Activated naive CD4-positive, alpha-beta T cell treated with anti-CD3 and anti-CD28 coated beads, Interleukin-2, amount 50 U/mL, for 24 hours (primary cell): ENCODE results near the gene CISD1.
"Not testable (repeated sequence)": the region's sequence is repeated elsewhere in the genome, so short reads cannot be mapped to it uniquely, and the experiment has no call there.

Source experiments
- H3K27ac Mint-ChIP-seq: one replicate; pipeline ENCODE4 v1.8.0; 2021; ENCODE audit warnings: mild to moderate bottlenecking, mixed read lengths
- H3K27me3 Mint-ChIP-seq: one replicate; pipeline ENCODE4 v1.8.0; 2021; ENCODE audit warnings: mixed read lengths
- H3K36me3 Mint-ChIP-seq: one replicate; pipeline ENCODE4 v1.8.0; 2021; ENCODE audit warnings: mixed read lengths
- H3K4me1 Mint-ChIP-seq: one replicate; pipeline ENCODE4 v1.8.0; 2021; ENCODE audit warnings: mixed read lengths
- H3K4me3 Mint-ChIP-seq: one replicate; pipeline ENCODE4 v1.8.0; 2021; ENCODE audit warnings: mild to moderate bottlenecking, mixed read lengths
- H3K9me3 Mint-ChIP-seq: one replicate; pipeline ENCODE4 v1.8.0; 2021; ENCODE audit warnings: mixed read lengths

Gene CISD1

GRCh38 chr10:58268946-58269781 lies at the start of gene CISD1:
Gene CISD1, plus strand, starts transcription at chr10:58269162. Its CDS starts 112 bp downstream, at chr10:58269274.
- no peaks in the 10 kb centered on the region for H3K9me3 Mint-ChIP-seq

GRCh38 chr10:58219875-58220274 lies 49.1 kb upstream of the CISD1 start:
- H3K27me3 Mint-ChIP-seq: no peaks in the 10 kb centered on the region
- no peak overlapping the region for H3K27ac Mint-ChIP-seq
- no peaks in the 10 kb centered on the region for H3K4me1 Mint-ChIP-seq
- peaks cover 14% of the 10 kb centered on the region for H3K36me3 Mint-ChIP-seq
- no peaks in the 10 kb centered on the region for H3K9me3 Mint-ChIP-seq
- no peak overlapping the region for H3K4me3 Mint-ChIP-seq

More at GRCh38 chr10:58268946-58269781, at the start of gene CISD1:
- peak within 1 kb of the TSS; percentile 98 for H3K27ac Mint-ChIP-seq
- H3K27me3 Mint-ChIP-seq: no peaks in the 10 kb centered on the region
- peaks cover 5% of the 10 kb centered on the region for H3K36me3 Mint-ChIP-seq
- peaks cover 45% of the 10 kb centered on the region for H3K4me1 Mint-ChIP-seq
- H3K4me3 Mint-ChIP-seq: peak within 1 kb of the TSS; percentile 97

- Mint-ChIP-seq H3K4me3 (no peak overlapping the region), H3K9me3 (no peaks in the 10 kb centered on the region), H3K27ac (no peak overlapping the region), H3K4me1 (no peaks in the 10 kb centered on the region), H3K27me3 (no peaks in the 10 kb centered on the region), H3K36me3 (peaks cover 14% of the 10 kb centered on the region)
These were observed 48.1 kb upstream of the CISD1 start for GRCh38 chr10:58220769-58221451.

- Mint-ChIP-seq H3K9me3 (no peaks in the 10 kb centered on the region), H3K36me3 (peaks cover 21% of the 10 kb centered on the region), H3K4me3 (no peak overlapping the region), H3K27ac (peak overlapping the region; percentile 14), H3K27me3 (no peaks in the 10 kb centered on the region), H3K4me1 (no peaks in the 10 kb centered on the region)
These were observed 43.3 kb upstream of the CISD1 start for GRCh38 chr10:58225654-58226053.

GRCh38 chr10:58229856-58230255 lies 39.1 kb upstream of the CISD1 start:
- H3K9me3 Mint-ChIP-seq: not testable (repeated sequence)

GRCh38 chr10:58237014-58237834 lies 31.7 kb upstream of the CISD1 start:
- Mint-ChIP-seq H3K27me3 (no peaks in the 10 kb centered on the region), H3K36me3 (peaks cover 37% of the 10 kb centered on the region)

More at GRCh38 chr10:58229856-58230255, 39.1 kb upstream of the CISD1 start:
- not testable (repeated sequence) for H3K27ac Mint-ChIP-seq, H3K27me3 Mint-ChIP-seq, H3K4me1 Mint-ChIP-seq, H3K4me3 Mint-ChIP-seq
- H3K36me3 Mint-ChIP-seq: peaks cover 45% of the 10 kb centered on the region

GRCh38 chr10:58239561-58240169 lies 29.3 kb upstream of the CISD1 start:
- Mint-ChIP-seq H3K27ac (no peak overlapping the region), H3K36me3 (peaks cover 26% of the 10 kb centered on the region), H3K4me3 (no peak overlapping the region), H3K9me3 (peaks cover 5% of the 10 kb centered on the region), H3K4me1 (peaks cover 51% of the 10 kb centered on the region), H3K27me3 (no peaks in the 10 kb centered on the region)

More at GRCh38 chr10:58237014-58237834, 31.7 kb upstream of the CISD1 start:
- Mint-ChIP-seq H3K4me1 (peaks cover 50% of the 10 kb centered on the region), H3K27ac (peak overlapping the region; percentile 61), H3K4me3 (no peak overlapping the region), H3K9me3 (peaks cover 5% of the 10 kb centered on the region)

GRCh38 chr10:58240531-58240930 lies 28.4 kb upstream of the CISD1 start:
- H3K27ac Mint-ChIP-seq: no peak overlapping the region
- H3K4me3 Mint-ChIP-seq: no peak overlapping the region

GRCh38 chr10:58241346-58241745 lies 27.6 kb upstream of the CISD1 start:
- H3K4me3 Mint-ChIP-seq: no peak overlapping the region
- no peak overlapping the region for H3K27ac Mint-ChIP-seq
- no peaks in the 10 kb centered on the region for H3K27me3 Mint-ChIP-seq
- H3K36me3 Mint-ChIP-seq: peaks cover 18% of the 10 kb centered on the region
- H3K4me1 Mint-ChIP-seq: peaks cover 51% of the 10 kb centered on the region
- H3K9me3 Mint-ChIP-seq: peaks cover 5% of the 10 kb centered on the region

More at GRCh38 chr10:58240531-58240930, 28.4 kb upstream of the CISD1 start:
- peaks cover 20% of the 10 kb centered on the region for H3K36me3 Mint-ChIP-seq
- no peaks in the 10 kb centered on the region for H3K27me3 Mint-ChIP-seq
- peaks cover 5% of the 10 kb centered on the region for H3K9me3 Mint-ChIP-seq
- H3K4me1 Mint-ChIP-seq: peaks cover 51% of the 10 kb centered on the region

GRCh38 chr10:58243269-58243668 lies 25.7 kb upstream of the CISD1 start:
- H3K4me3 Mint-ChIP-seq: no peak overlapping the region
- H3K27me3 Mint-ChIP-seq: no peaks in the 10 kb centered on the region
- H3K36me3 Mint-ChIP-seq: peaks cover 14% of the 10 kb centered on the region

GRCh38 chr10:58243801-58244200 lies 25.2 kb upstream of the CISD1 start:
- not testable (repeated sequence) for H3K27ac Mint-ChIP-seq, H3K9me3 Mint-ChIP-seq, H3K27me3 Mint-ChIP-seq, H3K4me3 Mint-ChIP-seq
- Mint-ChIP-seq H3K36me3 (peaks cover 16% of the 10 kb centered on the region), H3K4me1 (peaks cover 34% of the 10 kb centered on the region)

More at GRCh38 chr10:58243269-58243668, 25.7 kb upstream of the CISD1 start:
- Mint-ChIP-seq H3K27ac (no peak overlapping the region), H3K9me3 (peaks cover 5% of the 10 kb centered on the region), H3K4me1 (peaks cover 39% of the 10 kb centered on the region)

- not testable (repeated sequence) for H3K27ac Mint-ChIP-seq, H3K4me3 Mint-ChIP-seq, H3K27me3 Mint-ChIP-seq, H3K9me3 Mint-ChIP-seq
- Mint-ChIP-seq H3K36me3 (peaks cover 16% of the 10 kb centered on the region), H3K4me1 (peaks cover 32% of the 10 kb centered on the region)
These were observed 24.7 kb upstream of the CISD1 start for GRCh38 chr10:58244242-58244641.

- H3K4me3 Mint-ChIP-seq, H3K27ac Mint-ChIP-seq, H3K9me3 Mint-ChIP-seq, H3K27me3 Mint-ChIP-seq: not testable (repeated sequence)
- Mint-ChIP-seq H3K4me1 (peaks cover 28% of the 10 kb centered on the region), H3K36me3 (peaks cover 16% of the 10 kb centered on the region)
These were observed 24.3 kb upstream of the CISD1 start for GRCh38 chr10:58244666-58245065.

GRCh38 chr10:58253184-58253583 lies 15.8 kb upstream of the CISD1 start:
- no peak overlapping the region for H3K4me3 Mint-ChIP-seq
- peaks cover 22% of the 10 kb centered on the region for H3K36me3 Mint-ChIP-seq
- H3K27me3 Mint-ChIP-seq: no peaks in the 10 kb centered on the region

GRCh38 chr10:58254644-58255043 lies 14.3 kb upstream of the CISD1 start:
- no peaks in the 10 kb centered on the region for H3K27me3 Mint-ChIP-seq
- peaks cover 21% of the 10 kb centered on the region for H3K36me3 Mint-ChIP-seq
- peaks cover 32% of the 10 kb centered on the region for H3K4me1 Mint-ChIP-seq

More at GRCh38 chr10:58253184-58253583, 15.8 kb upstream of the CISD1 start:
- Mint-ChIP-seq H3K4me1 (peaks cover 29% of the 10 kb centered on the region), H3K9me3 (peaks cover 14% of the 10 kb centered on the region), H3K27ac (no peak overlapping the region)

More at GRCh38 chr10:58254644-58255043, 14.3 kb upstream of the CISD1 start:
- no peak overlapping the region for H3K27ac Mint-ChIP-seq
- peaks cover 9% of the 10 kb centered on the region for H3K9me3 Mint-ChIP-seq
- H3K4me3 Mint-ChIP-seq: no peak overlapping the region
